HG03354 (cell line): ENCODE data around the gene PLEKHM1.

ENCODE experiments used
- ATAC-seq: cut with Tn5 transposase; IDR thresholded peaks from one replicate; pipeline ENCODE4 v1.9.1; 2021; ENCODE audit warnings: mild to moderate bottlenecking; ENCODE audit not compliant: unreplicated experiment, poor library complexity, severe bottlenecking

Gene PLEKHM1

GRCh38 chr17:45387739-45388138 is 102.8 kb downstream of the PLEKHM1 start:
- no peak for ATAC-seq

GRCh38 chr17:45386178-45386577 is 104.3 kb downstream of the PLEKHM1 start:
- no peak for ATAC-seq
